ENCODE measurements around the gene ATXN7L2. TPM values are rescaled to one million over a fixed set of nuclear protein-coding genes. Genes with fewer than 3 reads are reported as not detected.

The ATXN7L2 gene
- total RNA-seq, 3 donors from 2014 or later: 2.5 to 4.4 (median 3.5) TPM

DNA sequence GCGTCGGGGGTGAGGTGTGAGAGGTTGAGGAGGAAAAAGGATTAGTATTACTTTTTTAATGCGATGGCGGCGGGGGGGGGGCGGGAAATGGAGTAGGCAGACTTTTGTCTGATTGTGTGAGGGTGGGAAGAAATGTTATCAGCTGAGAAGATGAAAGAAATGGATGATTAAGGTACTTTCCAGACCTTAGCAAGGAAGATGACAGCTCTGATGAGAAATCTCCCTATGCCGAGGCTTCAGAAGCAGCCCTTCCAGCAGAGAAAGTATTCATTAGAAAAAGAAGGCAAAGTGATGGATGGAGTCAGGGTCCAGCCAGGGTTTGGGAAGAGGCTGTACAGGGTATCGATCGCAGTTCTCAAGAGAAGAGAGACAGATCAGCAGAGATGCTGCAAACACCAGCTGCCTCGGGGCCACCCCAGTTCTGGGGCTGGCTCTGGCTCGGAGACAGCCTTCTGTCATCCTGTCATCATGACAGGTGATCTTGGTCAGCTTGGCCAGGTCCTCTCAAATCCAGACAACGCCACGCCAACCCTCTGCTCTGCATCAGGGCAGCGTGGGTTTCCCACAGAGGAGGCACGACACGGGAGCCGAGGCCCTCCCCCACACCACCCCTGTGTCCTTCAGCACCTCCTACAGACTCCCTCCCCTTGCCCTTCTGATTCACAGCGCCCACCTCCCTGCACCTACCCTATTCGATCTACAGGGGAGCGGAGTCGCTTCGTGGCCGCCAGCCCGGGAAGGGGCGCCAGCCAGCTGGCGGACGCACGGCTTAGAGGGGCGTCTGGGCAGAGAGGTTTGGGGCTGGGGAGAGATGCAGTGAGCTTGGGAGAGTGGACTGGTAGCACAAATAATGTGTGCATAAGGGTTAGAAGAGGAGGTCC lies 674 bp upstream of the ATXN7L2 start:
- peak overlapping the region; percentile 11 for H3K4me3 ChIP-seq
- DNase-seq (peak; percentile 39 to 76 (median 68)), ATAC-seq (peak; percentile 9)
- intact Hi-C loops (cut with DNase I, micrococcal nuclease): no loop called here
- peaks cover 13% of the 10 kb centered on the region for H3K4me1 ChIP-seq (ENCODE audit: low read depth)
- TF ChIP-seq, protein P1, sequence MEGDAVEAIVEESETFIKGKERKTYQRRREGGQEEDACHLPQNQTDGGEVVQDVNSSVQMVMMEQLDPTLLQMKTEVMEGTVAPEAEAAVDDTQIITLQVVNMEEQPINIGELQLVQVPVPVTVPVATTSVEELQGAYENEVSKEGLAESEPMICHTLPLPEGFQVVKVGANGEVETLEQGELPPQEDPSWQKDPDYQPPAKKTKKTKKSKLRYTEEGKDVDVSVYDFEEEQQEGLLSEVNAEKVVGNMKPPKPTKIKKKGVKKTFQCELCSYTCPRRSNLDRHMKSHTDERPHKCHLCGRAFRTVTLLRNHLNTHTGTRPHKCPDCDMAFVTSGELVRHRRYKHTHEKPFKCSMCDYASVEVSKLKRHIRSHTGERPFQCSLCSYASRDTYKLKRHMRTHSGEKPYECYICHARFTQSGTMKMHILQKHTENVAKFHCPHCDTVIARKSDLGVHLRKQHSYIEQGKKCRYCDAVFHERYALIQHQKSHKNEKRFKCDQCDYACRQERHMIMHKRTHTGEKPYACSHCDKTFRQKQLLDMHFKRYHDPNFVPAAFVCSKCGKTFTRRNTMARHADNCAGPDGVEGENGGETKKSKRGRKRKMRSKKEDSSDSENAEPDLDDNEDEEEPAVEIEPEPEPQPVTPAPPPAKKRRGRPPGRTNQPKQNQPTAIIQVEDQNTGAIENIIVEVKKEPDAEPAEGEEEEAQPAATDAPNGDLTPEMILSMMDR (IDR thresholded peaks at IDR 0.05): no peak
- no peaks in the 10 kb centered on the region for H3K36me3 ChIP-seq (ENCODE audit: low read depth)
- no peaks in the 10 kb centered on the region for H3K9me3 ChIP-seq

DNA sequence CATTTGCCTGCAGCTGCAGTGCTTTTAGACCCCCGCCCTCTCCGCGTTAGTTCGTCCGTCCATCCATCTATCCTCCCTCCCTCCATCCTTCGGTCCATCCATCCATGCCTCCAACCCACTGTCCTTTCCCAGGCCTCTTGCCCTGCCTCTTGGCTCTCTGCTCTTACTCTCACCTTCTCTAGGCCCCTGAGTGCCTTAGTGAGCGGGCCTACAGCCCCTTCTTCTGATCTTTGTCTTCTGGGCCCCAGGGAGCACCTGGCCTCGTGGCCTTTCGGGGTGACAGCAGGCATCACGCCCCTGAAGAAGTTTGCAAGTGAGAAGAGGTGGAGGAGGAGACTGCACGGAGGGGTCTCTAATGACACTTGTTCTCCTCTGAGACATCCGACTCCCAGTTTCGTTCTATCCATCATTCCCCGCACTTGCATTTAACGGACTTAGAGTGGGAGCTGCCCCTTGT lies 842 bp downstream of the ATXN7L2 start:
- no peaks in the 10 kb centered on the region for H3K36me3 ChIP-seq (ENCODE audit: low read depth)
- intact Hi-C loops (cut with DNase I, micrococcal nuclease): no loop called here
- no peak for ATAC-seq
- no peaks in the 10 kb centered on the region for H3K9me3 ChIP-seq
- TF ChIP-seq, protein P1 (IDR thresholded peaks at IDR 0.05): no peak
- H3K4me1 ChIP-seq (ENCODE audit: low read depth): peaks cover 13% of the 10 kb centered on the region
- no peak for DNase-seq
- H3K4me3 ChIP-seq: peak overlapping the region; percentile 38

DNA sequence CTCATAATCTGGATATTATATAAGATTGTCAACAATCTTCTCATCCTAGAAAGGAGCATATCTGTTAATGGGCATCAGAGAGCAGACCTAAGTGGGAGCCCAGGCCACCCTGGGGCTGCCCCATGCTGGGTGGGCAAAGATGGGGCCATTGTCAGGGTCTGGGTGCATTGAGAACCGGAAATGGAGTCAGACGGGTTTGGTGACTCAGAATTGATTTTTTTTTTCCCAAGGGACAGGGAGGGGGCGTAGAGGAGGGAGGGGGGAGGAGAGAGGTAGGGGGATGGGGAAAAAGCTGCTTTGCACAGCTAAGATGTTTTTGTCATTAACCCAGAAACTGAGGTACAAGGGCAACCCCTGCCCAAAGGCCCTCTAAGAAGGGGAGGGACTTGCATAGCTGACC lies 1.3 kb downstream of the ATXN7L2 start:
- DNase-seq (no peak), ATAC-seq (no peak)
- H3K9me3 ChIP-seq: no peaks in the 10 kb centered on the region
- H3K36me3 ChIP-seq (ENCODE audit: low read depth): no peaks in the 10 kb centered on the region
- H3K4me1 ChIP-seq (ENCODE audit: low read depth): peaks cover 13% of the 10 kb centered on the region
- intact Hi-C loops (cut with DNase I, micrococcal nuclease): no loop called here
- no peak overlapping the region for H3K4me3 ChIP-seq
- TF ChIP-seq, protein P1 (IDR thresholded peaks at IDR 0.05): no peak

DNA sequence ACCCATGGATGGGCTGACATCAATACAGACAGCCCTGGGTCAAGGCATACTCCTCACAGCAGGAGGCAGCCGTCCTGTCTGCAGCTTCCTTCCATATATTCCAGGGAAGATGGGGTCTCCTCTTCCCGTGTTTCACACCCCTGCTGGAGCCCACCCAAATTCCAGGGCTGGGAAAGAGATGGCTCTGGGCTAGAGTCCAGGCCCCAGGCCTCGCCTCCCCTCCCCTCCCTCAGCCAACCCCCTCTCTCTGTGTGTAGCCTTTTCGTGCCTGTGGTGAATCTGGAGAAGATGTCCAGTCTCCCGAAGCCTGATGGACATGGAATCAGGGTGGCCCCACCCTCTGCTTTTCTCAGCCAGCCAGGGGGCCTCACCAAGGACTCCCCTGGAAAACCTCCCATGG lies 3.6 kb downstream of the ATXN7L2 start:
- Histone ChIP-seq H3K36me3 (ENCODE audit: low read depth) (no peaks in the 10 kb centered on the region), H3K4me1 (ENCODE audit: low read depth) (peaks cover 13% of the 10 kb centered on the region), H3K9me3 (no peaks in the 10 kb centered on the region), H3K4me3 (no peak overlapping the region)
- ATAC-seq: no peak
- TF ChIP-seq, protein P1 (IDR thresholded peaks at IDR 0.05): no peak
- intact Hi-C loops (cut with DNase I, micrococcal nuclease): no loop called here
- no peak for DNase-seq

DNA sequence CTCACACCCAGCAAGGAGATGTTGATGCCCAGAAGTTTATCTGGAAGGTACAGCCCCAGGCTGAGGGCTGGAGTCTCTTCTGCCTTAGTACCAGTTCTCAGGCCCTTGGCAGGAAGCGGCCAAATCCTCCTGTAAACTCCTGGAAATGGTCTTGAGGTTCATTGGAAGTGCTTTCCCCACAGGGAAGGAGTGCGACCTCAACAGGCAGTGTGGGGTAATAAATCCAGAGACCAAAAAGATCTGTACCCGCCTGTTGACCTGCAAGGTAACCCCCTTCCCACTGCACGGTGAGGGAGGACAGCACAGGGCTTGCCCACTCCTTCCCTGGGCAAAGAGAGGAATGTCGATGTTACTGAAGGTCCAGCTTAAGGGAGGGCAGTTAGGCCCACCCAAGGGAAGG lies 4.5 kb downstream of the ATXN7L2 start:
- H3K36me3 ChIP-seq (ENCODE audit: low read depth): no peaks in the 10 kb centered on the region
- no peak for DNase-seq
- intact Hi-C loops (cut with DNase I, micrococcal nuclease): no loop called here
- TF ChIP-seq, protein P1 (IDR thresholded peaks at IDR 0.05): no peak
- H3K4me1 ChIP-seq (ENCODE audit: low read depth): peaks cover 9% of the 10 kb centered on the region
- no peak overlapping the region for H3K4me3 ChIP-seq
- H3K9me3 ChIP-seq: no peaks in the 10 kb centered on the region
- no peak for ATAC-seq

Data from mucosa of descending colon (tissue), 3 donors.